Panc1 (cell line): ENCODE data around the gene ISLR2. TPM values are rescaled to one million over a fixed set of nuclear protein-coding genes. Genes with fewer than 3 reads are reported as not detected.

ENCODE experiments used
- ATAC-seq: fragments of 200-7000 bp; cut with Tn5 transposase; 2 replicates; pipeline ENCODE4 v1.9.1; 2020; ENCODE audit warnings: mild to moderate bottlenecking, moderate library complexity
- BruUV-seq: library from RNA; stranded (reverse); fragments of 400-500 nt; replicated peaks from 2 replicates; lab custom pipeline; 2021; lab: Mats Ljungman, UMichigan
- CTCF ChIA-PET: fragments of 300-600 bp; sonication (Branson Sonifier 250); formaldehyde crosslinking; loops from one replicate; lab custom pipeline; 2022; ENCODE audit warnings: antibody characterized with exemption; lab: Charles Lee
- POLR2A ChIA-PET: fragments of 300-600 bp; sonication (Branson Sonifier 250); formaldehyde crosslinking; loops from one replicate; lab custom pipeline; 2022; ENCODE audit warnings: antibody characterized with exemption; lab: Charles Lee
- DNase-seq: peaks from one replicate; pipeline ENCODE4 v3.0.0-alpha.2; 2010; ENCODE audit warnings: low read depth, low spot score
- H3K27ac ChIP-seq: 2 replicates; pipeline ENCODE4 v1.5.1; 2011; ENCODE audit warnings: mild to moderate bottlenecking, low read length, inconsistent platforms
- H3K27me3 ChIP-seq: fragments of 200-500 bp; sonication (Bioruptor generic); 2 replicates; pipeline ENCODE4 v1.6.0; 2014; ENCODE audit warnings: low read length, inconsistent platforms; ENCODE audit not compliant: control insufficient read depth, insufficient read depth
- H3K36me3 ChIP-seq: fragments of 200-500 bp; sonication (Bioruptor generic); 2 replicates; pipeline ENCODE4 v1.5.1; 2014; ENCODE audit warnings: inconsistent platforms, mild to moderate bottlenecking, low read length, moderate library complexity; ENCODE audit not compliant: control insufficient read depth, insufficient read depth
- H3K4me1 ChIP-seq: 2 replicates; pipeline ENCODE4 v1.5.1; 2011; ENCODE audit warnings: inconsistent platforms, mild to moderate bottlenecking, low read length, moderate library complexity; ENCODE audit not compliant: control insufficient read depth, insufficient read depth
- H3K4me3 ChIP-seq, 2 experiments: 2 replicates each; pipeline ENCODE4 v1.5.1; 2011 to 2012; ENCODE audit warnings: low read depth in 2 of 2, low read length in 2 of 2, mild to moderate bottlenecking in 2 of 2, inconsistent platforms in 1 of 2, moderate library complexity in 1 of 2
- H3K9me3 ChIP-seq: fragments of 200-500 bp; sonication (Bioruptor generic); 2 replicates; pipeline ENCODE4 v1.5.1; 2014; ENCODE audit warnings: low read depth, mild to moderate bottlenecking, inconsistent platforms, low read length, moderate library complexity; ENCODE audit not compliant: control insufficient read depth, insufficient read depth
- POLR2AphosphoS5 ChIP-seq: IDR thresholded peaks from 2 replicates; pipeline ENCODE4 v1.6.1; 2012; ENCODE audit warnings: mild to moderate bottlenecking, low read depth, low read length, moderate library complexity
- SIN3A ChIP-seq: IDR thresholded peaks from 2 replicates; pipeline ENCODE4 v1.6.1; 2012; ENCODE audit warnings: low read depth, mild to moderate bottlenecking, low read length, moderate library complexity, borderline replicate concordance; ENCODE audit not compliant: insufficient read depth
- TCF7L2 ChIP-seq: IDR thresholded peaks from 2 replicates; pipeline ENCODE4 v1.6.1; 2011; ENCODE audit warnings: mild to moderate bottlenecking, low read depth, low read length, inconsistent platforms
- in situ Hi-C: cut with HindIII; loops from 2 replicates; pipeline ENCODE4 v1.10.0; 2016; ENCODE audit warnings: low sequenced_read_pairs, low pct_unique_long_range_greater_than_20kb
- intact Hi-C: fragments of 100-400 bp; cut with micrococcal nuclease; formaldehyde crosslinking; loops from one replicate; pipeline ENCODE4 v1.10.0; 2022; ENCODE audit not compliant: unreplicated experiment
- total RNA-seq: library from RNA; stranded (reverse); gene quantifications from one replicate; pipeline ENCODE4 v1.2.1, GENCODE V29; 2021; ENCODE audit not compliant: unreplicated experiment
- TF ChIP-seq, protein P1 (sequence below): fragments of 450-650 bp; IDR thresholded peaks from 2 replicates; pipeline ENCODE4 v1.5.1; 2017; ENCODE audit warnings: mild to moderate bottlenecking
- TF ChIP-seq, protein P2 (sequence below), 2 experiments: IDR thresholded peaks; 2 replicates each; pipeline ENCODE4 v1.6.1; 2011 to 2012; ENCODE audit warnings: low read depth in 2 of 2, control low read depth in 1 of 2, low read length in 1 of 2, mild to moderate bottlenecking in 1 of 2, moderate library complexity in 1 of 2; ENCODE audit not compliant: insufficient read depth in 1 of 2

ISLR2 gene
- total RNA-seq, 1 experiment from 2014 or later, result 0.36 TPM

DNA sequence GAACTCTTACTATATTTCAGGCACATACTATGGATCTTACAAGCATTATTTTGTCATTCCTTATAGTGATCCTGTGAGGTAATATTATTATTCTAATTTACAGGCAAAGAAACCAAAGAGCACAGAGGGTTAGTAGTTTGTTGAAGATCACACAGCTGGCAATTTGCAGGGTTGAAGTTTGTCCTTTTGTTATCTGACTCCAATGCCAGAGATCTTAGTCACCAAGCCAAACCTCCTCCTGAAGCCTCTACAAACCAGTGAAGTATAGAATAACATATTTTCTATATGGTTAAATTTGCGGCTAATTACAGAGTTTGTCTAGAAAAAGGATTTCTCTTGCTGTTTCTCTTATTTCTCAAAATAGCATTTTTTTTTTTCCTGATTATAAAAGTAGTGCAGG lies 11.2 kb downstream of the ISLR2 start:
- ATAC-seq (no peak), DNase-seq (no peak)
- no TSS peak for BruUV-seq
- H3K9me3 ChIP-seq, result no peaks in the 10 kb centered on the region
- H3K27ac ChIP-seq, result no peak overlapping the region
- intact Hi-C loops, result no loop called here
- H3K27me3 ChIP-seq, result no peaks in the 10 kb centered on the region; the same call in 1 of the 2 replicates
- no peak for TF ChIP-seq TCF7L2
- no peak for TF ChIP-seq POLR2AphosphoS5
- TF ChIP-seq, protein P1, sequence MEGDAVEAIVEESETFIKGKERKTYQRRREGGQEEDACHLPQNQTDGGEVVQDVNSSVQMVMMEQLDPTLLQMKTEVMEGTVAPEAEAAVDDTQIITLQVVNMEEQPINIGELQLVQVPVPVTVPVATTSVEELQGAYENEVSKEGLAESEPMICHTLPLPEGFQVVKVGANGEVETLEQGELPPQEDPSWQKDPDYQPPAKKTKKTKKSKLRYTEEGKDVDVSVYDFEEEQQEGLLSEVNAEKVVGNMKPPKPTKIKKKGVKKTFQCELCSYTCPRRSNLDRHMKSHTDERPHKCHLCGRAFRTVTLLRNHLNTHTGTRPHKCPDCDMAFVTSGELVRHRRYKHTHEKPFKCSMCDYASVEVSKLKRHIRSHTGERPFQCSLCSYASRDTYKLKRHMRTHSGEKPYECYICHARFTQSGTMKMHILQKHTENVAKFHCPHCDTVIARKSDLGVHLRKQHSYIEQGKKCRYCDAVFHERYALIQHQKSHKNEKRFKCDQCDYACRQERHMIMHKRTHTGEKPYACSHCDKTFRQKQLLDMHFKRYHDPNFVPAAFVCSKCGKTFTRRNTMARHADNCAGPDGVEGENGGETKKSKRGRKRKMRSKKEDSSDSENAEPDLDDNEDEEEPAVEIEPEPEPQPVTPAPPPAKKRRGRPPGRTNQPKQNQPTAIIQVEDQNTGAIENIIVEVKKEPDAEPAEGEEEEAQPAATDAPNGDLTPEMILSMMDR, result no peak
- no peak for TF ChIP-seq SIN3A
- TF ChIP-seq, protein P2, sequence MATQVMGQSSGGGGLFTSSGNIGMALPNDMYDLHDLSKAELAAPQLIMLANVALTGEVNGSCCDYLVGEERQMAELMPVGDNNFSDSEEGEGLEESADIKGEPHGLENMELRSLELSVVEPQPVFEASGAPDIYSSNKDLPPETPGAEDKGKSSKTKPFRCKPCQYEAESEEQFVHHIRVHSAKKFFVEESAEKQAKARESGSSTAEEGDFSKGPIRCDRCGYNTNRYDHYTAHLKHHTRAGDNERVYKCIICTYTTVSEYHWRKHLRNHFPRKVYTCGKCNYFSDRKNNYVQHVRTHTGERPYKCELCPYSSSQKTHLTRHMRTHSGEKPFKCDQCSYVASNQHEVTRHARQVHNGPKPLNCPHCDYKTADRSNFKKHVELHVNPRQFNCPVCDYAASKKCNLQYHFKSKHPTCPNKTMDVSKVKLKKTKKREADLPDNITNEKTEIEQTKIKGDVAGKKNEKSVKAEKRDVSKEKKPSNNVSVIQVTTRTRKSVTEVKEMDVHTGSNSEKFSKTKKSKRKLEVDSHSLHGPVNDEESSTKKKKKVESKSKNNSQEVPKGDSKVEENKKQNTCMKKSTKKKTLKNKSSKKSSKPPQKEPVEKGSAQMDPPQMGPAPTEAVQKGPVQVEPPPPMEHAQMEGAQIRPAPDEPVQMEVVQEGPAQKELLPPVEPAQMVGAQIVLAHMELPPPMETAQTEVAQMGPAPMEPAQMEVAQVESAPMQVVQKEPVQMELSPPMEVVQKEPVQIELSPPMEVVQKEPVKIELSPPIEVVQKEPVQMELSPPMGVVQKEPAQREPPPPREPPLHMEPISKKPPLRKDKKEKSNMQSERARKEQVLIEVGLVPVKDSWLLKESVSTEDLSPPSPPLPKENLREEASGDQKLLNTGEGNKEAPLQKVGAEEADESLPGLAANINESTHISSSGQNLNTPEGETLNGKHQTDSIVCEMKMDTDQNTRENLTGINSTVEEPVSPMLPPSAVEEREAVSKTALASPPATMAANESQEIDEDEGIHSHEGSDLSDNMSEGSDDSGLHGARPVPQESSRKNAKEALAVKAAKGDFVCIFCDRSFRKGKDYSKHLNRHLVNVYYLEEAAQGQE (IDR thresholded peaks at IDR 0.05; ENCODE audit: insufficient read depth in 1 of 2, low read depth in 2 of 2, low read length in 1 of 2), result no peak
- H3K4me3 ChIP-seq, result no peak overlapping the region
- no peaks in the 10 kb centered on the region for H3K36me3 ChIP-seq
- in situ Hi-C loops, result no loop called here
- POLR2A ChIA-PET, result no interaction called here
- CTCF ChIA-PET, result no interaction called here
- H3K4me1 ChIP-seq, result no peaks in the 10 kb centered on the region

GRCh38 chr15:74144153-74144775 lies 13.9 kb downstream of the ISLR2 start:
- POLR2A ChIA-PET, result interaction anchor here (0.5 kb wide), 1 partner anchor 58 kb away, joined by 3 read pairs; the partner anchor contains the start of gene STRA6
- in situ Hi-C loops, result no loop called here
- peak; percentile 87 for ATAC-seq

More at GRCh38 chr15:74144153-74144775, 13.9 kb downstream of the ISLR2 start:
- Histone ChIP-seq H3K9me3 (no peaks in the 10 kb centered on the region), H3K27ac (no peak overlapping the region), H3K4me1 (no peaks in the 10 kb centered on the region), H3K27me3 (peaks cover 5% of the 10 kb centered on the region; the same call in 1 of the 2 replicates), H3K4me3 (no peak overlapping the region), H3K36me3 (no peaks in the 10 kb centered on the region)
- intact Hi-C loops, result no loop called here
- BruUV-seq, result no TSS peak
- CTCF ChIA-PET, result interaction anchor here (1.3 to 1.6 kb wide), 2 partner anchors 15 to 163 kb away, joined by 3 to 5 read pairs; no protein-coding TSS in a partner anchor
- no peak for TF ChIP-seq POLR2AphosphoS5
- TF ChIP-seq, protein P2 (IDR thresholded peaks at IDR 0.05; ENCODE audit: insufficient read depth in 1 of 2, low read depth in 2 of 2, low read length in 1 of 2), result no peak
- no peak for DNase-seq
